GM18861 (cell line): ENCODE measurements around the gene GDF9.

Experiments used
- ATAC-seq: cut with Tn5 transposase; IDR thresholded peaks from one replicate; pipeline ENCODE4 v1.9.1; 2021; ENCODE audit not compliant: unreplicated experiment

GDF9 gene

GRCh38 chr5:132821350-132821749 is 44.9 kb downstream of the GDF9 start:
- no peak for ATAC-seq

GRCh38 chr5:132820162-132820754 is 46.0 kb downstream of the GDF9 start:
- peak; percentile 71 for ATAC-seq

GRCh38 chr5:132819468-132819867 is 46.8 kb downstream of the GDF9 start:
- no peak for ATAC-seq

- no peak for ATAC-seq
Observed at GRCh38 chr5:132817011-132817410, 49.3 kb downstream of the GDF9 start.

- no peak for ATAC-seq
Observed at GRCh38 chr5:132816554-132816953, 49.7 kb downstream of the GDF9 start.

DNA sequence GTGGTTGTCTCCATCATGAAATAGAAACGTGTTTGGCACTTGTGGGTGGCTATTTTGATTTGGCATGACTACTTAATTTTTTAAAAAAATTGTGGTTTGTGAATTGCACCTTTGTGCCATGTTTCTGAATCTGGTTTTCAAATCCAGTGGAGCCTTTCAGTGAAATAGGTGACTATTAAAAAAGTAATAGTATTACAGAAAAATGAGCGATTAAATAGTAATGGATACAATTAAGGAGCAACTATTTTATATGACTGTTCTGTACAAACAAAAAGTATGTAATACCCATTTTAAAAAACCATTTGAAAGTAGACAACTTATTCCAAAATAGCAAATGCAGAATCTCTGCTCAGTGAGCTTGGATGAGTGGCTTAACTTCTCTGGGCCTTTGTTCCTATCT is 50.2 kb downstream of the GDF9 start:
- no peak for ATAC-seq

GRCh38 chr5:132815454-132815853 is 50.8 kb downstream of the GDF9 start:
- ATAC-seq: no peak

DNA sequence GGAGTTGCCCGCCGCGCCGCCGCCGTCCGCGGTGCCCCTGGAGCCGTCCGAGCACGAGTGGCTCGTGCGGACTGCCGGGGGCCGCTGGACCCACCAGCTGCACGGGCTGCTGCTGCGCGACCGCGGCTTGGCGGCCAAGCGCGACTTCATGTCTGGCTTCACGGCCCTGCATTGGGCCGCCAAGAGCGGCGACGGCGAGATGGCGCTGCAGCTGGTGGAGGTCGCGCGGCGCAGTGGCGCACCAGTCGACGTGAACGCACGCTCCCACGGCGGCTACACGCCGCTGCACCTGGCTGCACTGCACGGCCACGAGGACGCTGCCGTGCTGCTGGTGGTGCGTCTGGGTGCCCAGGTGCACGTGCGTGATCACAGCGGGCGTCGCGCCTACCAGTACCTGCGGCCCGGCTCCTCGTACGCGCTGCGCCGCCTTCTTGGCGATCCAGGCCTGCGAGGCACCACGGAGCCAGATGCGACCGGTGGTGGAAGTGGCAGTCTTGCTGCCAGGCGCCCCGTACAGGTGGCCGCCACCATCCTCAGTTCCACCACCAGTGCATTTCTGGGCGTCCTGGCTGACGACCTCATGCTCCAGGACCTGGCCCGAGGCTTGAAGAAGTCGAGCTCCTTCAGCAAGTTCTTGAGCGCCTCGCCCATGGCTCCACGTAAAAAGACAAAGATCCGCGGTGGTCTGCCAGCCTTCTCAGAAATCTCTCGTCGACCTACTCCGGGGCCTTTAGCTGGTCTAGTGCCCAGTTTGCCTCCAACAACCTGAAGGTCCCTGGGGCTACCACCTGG is 51.6 kb downstream of the GDF9 start:
- no peak for ATAC-seq

GRCh38 chr5:132813599-132814502 is 52.4 kb downstream of the GDF9 start:
- ATAC-seq: no peak

- ATAC-seq: no peak
Observed at GRCh38 chr5:132812781-132813598, 53.3 kb downstream of the GDF9 start, which contains the start of gene SOWAHA. TSS of gene SOWAHA (plus strand) at chr5:132813302. CDS start at chr5:132813622, 320 bp downstream.

GRCh38 chr5:132812123-132812765 is 54.0 kb downstream of the GDF9 start:
- ATAC-seq: no peak
